SK-N-SH (cell line): ENCODE data around the gene SPEG.

Source experiments
- CTCF ChIP-seq: fragments of 200-600 bp; sonication (generic); IDR thresholded peaks from 2 replicates; pipeline ENCODE4 v1.6.1; 2017; ENCODE audit warnings: antibody characterized with exemption, mild to moderate bottlenecking, moderate library complexity
- EZH2phosphoT487 ChIP-seq: fragments of 200-600 bp; sonication (generic); IDR thresholded peaks from 2 replicates; pipeline ENCODE4 v1.6.1; 2017; ENCODE audit warnings: low read depth, mixed run types, mild to moderate bottlenecking, antibody characterized with exemption, moderate library complexity, borderline replicate concordance
- JUND ChIP-seq: IDR thresholded peaks from 2 replicates; pipeline ENCODE4 v1.4.0; 2012
- MEF2A ChIP-seq: IDR thresholded peaks from 2 replicates; pipeline ENCODE4 v1.4.0; 2012; ENCODE audit warnings: low read depth, borderline replicate concordance
- MXI1 ChIP-seq: IDR thresholded peaks from 2 replicates; pipeline ENCODE4 v1.6.1; 2012; ENCODE audit warnings: mild to moderate bottlenecking, low read depth, low read length, improper control_type of control experiment
- POLR2AphosphoS5 ChIP-seq: IDR thresholded peaks from 2 replicates; pipeline ENCODE4 v1.6.1; 2012; ENCODE audit warnings: low read depth, low read length
- REST ChIP-seq: IDR thresholded peaks from 2 replicates; pipeline ENCODE4 v1.6.1; 2012; ENCODE audit warnings: mild to moderate bottlenecking, low read depth, low read length, moderate library complexity
- RXRA ChIP-seq: IDR thresholded peaks from 2 replicates; pipeline ENCODE4 v1.4.0; 2012; ENCODE audit warnings: low read depth, mild to moderate bottlenecking, borderline replicate concordance
- SIN3A ChIP-seq: IDR thresholded peaks from 2 replicates; pipeline ENCODE4 v1.6.1; 2012; ENCODE audit warnings: low read depth, mild to moderate bottlenecking, low read length, moderate library complexity, borderline replicate concordance
- TEAD4 ChIP-seq: IDR thresholded peaks from 2 replicates; pipeline ENCODE4 v1.4.0; 2012; ENCODE audit warnings: mild to moderate bottlenecking, borderline replicate concordance; ENCODE audit not compliant: insufficient read depth

- TF ChIP-seq CTCF (no peak), MXI1 (no peak), JUND (no peak), MEF2A (no peak), EZH2phosphoT487 (no peak), TEAD4 (no peak), RXRA (no peak), POLR2AphosphoS5 (no peak), SIN3A (no peak), REST (no peak)
These were observed 104.5 kb downstream of the SPEG start for GRCh38 chr2:219538956-219539788.
